Umbilical cord (tissue), 2 donors: ENCODE results near the gene KRTAP19-2. TPM values are rescaled to one million over a fixed set of nuclear protein-coding genes. Genes with fewer than 3 reads are reported as not detected.
"Not testable (repeated sequence)": the region's sequence is repeated elsewhere in the genome, so short reads cannot be mapped to it uniquely, and the experiment has no call there.

Experiments used
- DNase-seq: peaks from one replicate; pipeline ENCODE4 v3.0.0-alpha.2; 2015; ENCODE audit warnings: low spot score
- total RNA-seq: library from RNA; depleted of rRNA; stranded (reverse); fragments of >200 nt; gene quantifications from one replicate; pipeline ENCODE4 v1.2.3, GENCODE V29; 2014; ENCODE audit warnings: low replicate concordance; ENCODE audit not compliant: insufficient read depth

KRTAP19-2 gene, protein sequence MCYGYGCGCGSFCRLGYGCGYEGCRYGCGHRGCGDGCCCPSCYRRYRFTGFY
- total RNA-seq = 8.2 TPM

DNA sequence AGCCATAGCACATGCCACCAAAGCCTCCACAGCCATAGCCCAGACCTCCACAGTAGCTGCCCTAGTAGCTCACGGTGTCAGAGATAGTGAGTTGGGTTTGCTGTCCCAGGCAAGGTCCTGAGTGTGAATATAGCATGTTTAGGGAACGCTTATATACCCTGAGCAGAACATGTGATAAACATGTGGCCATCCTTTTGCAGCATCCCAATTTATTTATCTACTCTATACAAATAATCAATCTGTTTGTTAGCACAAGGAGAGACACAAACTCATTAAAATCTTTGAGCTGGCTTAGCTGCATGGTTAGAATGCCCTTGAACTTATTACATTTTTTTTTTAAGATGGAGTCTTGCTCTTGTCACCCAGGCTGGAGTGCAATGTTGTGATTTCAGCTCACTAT is at the start of gene KRTAP19-2:
Gene KRTAP19-2, minus strand, starts transcription at position 101 of the 400 bp plus-strand sequence. Its CDS starts 88 bp downstream, at position 13.
- no peak for DNase-seq

- DNase-seq = no peak
These were observed 31.6 kb upstream of the KRTAP19-2 start for GRCh38 chr21:30518876-30519275.

- DNase-seq = no peak
These were observed 28.4 kb upstream of the KRTAP19-2 start for GRCh38 chr21:30515681-30516080.

DNA sequence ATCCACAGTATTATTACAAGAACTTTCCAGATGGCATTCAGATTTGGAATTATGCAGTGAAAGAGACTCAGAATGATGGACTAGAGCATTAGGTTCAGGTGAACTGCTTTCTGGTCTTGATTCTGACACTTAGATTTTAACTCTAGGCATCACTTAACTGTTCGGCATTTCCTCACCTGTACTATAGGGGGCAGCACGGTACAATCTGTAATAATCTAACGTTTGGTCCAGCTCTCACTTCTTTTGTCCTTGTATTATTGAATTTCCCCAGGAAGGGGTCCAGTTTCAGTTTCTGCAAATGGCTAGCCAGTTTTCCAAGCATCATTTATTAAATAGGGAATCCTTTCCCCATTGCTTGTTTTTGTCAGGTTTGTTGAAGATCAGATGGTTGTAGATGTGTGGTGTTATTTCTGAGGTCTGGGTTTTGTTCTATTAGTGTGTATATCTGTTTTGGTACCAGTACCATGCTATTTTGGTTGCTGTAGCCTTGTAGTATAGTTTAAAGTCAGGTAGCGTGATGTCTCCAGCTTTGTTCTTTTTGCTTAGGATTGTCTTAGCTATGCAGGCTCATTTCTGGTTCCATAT is 18.5 kb upstream of the KRTAP19-2 start:
- not testable (repeated sequence) for DNase-seq

DNA sequence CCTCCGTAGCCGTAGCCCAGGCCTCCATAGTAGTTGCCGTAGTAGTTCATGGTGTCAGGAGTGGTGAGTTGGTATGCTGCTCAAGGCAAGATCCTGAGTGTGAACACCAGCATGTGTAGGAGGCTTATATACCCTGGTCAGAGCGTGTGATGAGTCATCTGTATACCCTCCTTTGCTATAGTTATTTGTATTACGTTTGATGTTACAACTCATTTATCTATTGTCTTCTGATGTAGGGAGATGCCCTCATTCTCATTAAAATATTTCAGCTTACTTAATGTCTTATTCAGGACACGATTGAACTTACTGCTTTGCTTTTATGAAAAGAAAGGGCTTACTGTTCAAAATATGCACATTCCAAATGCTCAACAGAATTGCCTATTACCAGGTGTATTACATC is 14.8 kb upstream of the KRTAP19-2 start, which contains the start of gene KRTAP19-5:
Gene KRTAP19-5, minus strand, starts transcription at position 101 of the 400 bp plus-strand sequence. Its CDS starts 51 bp downstream, at position 50.
- DNase-seq = no peak

DNA sequence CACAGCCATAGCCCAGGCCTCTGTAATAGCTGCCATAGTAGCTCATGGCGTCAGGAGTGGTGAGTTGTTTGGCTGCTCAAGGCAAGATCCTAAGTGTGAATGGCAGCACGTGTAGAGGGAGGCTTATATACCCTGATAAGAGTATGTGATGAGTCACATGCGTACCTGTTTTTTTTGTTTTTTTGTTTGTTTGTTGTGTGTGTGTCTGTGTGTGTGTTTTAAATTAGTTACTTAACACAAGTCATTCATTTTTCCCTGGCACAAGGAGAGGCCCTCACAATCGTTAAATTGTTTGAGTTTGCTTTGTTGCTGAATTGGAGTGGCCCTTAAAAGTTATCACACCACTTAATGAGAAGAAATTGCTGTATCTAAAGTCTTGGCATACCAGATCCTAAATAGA is 9.8 kb upstream of the KRTAP19-2 start, which contains the start of gene KRTAP19-4:
Gene KRTAP19-4, minus strand, starts transcription at position 101 of the 400 bp plus-strand sequence. Its CDS starts 55 bp downstream, at position 46.
- no peak for DNase-seq

- DNase-seq = peak; percentile 12
These were observed 4.8 kb upstream of the KRTAP19-2 start, which contains the start of gene KRTAP19-3 for GRCh38 chr21:30491963-30492428. KRTAP19-3 (minus strand) TSS chr21:30492013; CDS start chr21:30491957, 56 bp downstream.

DNA sequence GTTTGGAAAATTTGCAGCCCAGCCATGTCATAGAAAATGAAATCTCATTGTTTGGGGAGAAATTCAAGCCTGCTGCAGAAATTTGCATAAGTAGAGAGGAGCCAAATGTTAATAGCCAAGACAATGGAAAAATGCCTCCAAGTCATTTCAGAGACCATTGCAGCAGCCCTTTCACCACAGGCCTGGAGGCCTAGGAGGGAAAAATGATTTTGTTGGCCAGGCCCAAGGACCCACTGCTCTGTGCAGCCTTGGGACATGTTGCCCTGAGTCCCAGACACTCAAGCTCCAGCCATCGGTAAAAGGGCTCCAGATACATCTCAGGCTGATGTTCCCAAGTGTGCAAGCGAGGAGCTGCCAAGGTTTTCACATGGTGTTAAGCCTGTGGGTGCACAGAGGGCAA is 1.1 kb downstream of the KRTAP19-2 start:
- DNase-seq = no peak

DNA sequence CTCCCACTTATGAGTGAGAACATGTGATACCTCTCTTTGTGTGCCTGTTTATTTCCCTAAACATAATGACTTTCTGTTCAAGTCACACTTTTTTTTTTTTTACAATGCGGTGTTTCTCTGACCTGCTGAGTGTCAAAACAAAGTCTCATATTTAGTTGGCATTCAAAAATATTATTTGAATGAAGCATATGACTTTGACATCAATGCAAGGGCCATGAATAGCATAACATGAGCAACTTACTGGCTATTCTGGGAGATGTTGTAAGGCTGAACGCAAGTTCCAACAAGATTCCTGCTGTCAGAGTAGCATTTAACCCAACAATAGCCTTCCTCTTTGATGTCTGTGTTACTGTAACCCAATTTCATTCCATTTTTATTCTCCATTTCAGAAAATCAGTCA is 5.1 kb downstream of the KRTAP19-2 start:
- peak; percentile 29 for DNase-seq

DNA sequence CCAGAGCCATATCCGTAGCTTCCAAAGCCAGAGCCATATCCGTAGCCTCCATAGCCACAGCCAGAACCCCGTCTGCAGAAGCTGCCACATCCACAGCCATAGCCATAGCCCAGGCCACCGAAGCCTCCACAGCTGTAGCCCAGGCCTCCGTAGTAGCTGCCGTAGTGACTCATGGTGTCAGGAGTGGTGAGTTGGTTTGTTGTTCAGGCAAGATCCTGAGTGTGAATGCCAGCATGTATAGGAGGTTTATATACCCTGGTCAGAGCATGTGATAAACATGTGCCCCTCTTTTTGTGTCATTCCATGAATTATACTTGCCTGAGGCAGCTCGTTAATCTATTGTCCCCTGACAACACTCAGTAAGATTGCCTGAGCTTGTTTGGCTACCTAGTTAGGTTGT is 7.1 kb downstream of the KRTAP19-2 start, which contains the start of gene KRTAP19-1:
Gene KRTAP19-1, minus strand, starts transcription at position 223 of the 400 bp plus-strand sequence. Its CDS starts 50 bp downstream, at position 173.
- no peak for DNase-seq

DNA sequence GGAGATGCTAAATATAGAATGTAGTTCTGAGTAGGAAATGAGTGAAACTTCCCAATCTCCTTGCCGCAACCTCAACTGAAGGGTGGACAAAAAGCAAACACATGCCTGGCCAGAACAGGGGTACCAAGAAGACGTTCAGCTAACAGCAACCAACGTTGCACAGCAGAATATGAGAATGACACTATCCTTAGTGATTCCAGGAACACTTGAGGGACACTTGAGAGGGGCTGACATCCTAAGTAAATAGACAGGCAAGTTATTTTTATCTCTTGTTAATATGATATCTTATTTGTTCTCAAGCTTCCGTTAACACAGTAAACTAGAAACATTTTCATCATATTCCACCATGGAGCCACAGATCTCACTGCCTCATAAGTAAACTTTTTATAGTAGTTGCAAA is 8.0 kb downstream of the KRTAP19-2 start:
- no peak for DNase-seq

- peak; percentile 53 for DNase-seq
These were observed 9.2 kb downstream of the KRTAP19-2 start for GRCh38 chr21:30478004-30478403.

DNA sequence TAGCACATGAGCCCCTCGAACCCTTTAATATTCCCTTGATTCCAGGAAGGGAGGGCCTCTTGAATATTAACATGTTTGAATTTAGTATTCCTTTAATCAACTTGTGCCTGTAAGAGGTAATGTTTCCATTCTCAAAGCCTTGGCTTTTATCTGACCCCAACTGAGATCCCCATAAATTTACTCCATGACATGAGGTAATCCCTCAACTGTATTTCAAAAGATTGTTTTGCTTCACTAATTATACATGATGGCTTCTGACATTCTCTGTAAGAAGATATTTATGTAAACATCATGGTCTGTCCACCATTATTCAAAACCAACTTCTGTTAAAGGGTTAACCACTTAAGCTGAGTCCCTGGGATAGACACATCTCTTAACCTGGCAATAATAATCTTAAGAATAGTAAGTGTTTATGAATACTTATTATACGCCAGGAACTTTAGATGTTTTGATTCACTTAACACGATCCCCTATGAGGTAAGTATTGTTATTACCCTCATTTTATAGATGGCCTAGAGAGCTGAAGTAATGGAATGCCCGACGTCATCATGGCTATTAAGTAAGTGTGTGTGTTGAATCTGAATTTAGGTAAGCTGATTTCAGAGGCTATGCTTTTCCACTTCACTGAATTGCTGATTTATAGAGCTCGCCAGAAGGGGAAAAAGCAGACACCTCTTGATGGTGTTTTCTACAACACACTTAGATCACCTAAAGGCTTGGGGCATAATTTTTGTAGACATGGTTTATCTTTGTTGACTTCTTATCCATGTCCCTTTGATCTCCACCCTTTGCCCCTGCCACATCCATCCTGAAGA is 18.1 kb downstream of the KRTAP19-2 start:
- DNase-seq = no peak

DNA sequence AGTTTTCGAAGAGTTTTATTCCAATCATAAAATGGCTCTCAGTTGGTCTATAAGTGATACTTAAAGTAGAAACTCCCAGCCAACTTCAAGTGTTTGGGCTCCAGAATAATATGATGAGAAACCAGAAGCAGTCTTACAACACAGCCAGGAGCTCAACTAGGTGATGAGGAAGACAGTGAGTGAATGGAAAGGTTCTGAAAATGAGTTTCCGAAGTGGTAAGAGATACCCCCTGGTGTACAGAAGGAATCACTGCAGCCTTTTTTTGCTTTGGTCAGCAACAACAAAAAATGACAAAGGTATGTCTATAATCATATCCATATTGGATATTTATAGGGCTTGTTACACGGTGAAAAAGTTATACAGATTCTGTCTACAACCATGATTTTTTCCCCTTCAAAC is 23.5 kb downstream of the KRTAP19-2 start:
- no peak for DNase-seq

DNA sequence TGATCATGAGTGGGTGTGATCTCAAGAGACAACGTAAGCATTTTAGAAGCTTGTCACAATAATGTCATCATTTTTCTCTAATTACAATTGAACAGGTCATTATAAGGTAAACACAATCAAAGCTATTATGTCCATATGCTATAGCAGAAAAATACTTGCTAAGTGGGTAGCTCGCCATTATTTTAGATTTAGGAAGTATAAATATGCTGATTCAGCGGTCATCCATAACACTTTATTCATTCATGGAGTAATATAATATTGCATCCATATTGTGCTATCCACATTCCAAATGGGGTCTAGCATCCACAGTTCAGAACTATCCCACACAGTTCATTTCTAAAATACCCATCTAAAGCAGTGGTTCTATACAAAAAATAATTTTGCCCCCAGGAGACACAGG is 38.7 kb downstream of the KRTAP19-2 start:
- no peak for DNase-seq

DNA sequence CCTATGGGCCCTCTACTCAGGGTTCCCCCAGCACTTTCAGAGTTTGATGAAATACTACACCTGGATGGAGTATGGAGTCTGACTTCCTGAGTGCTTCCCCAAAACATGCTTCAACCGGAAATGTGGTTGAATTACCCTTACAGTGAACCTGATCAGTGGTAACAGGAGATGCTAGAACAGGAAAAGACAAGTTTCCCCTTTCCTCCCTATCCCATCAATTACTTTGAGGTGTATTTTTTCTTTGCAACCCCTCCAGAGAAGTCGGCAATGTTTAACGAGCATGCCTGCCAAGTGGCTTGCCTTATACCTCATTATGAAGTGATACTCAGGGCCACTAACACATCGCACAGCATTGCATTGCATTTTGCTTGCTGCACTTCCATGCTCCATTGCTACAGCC is 40.2 kb downstream of the KRTAP19-2 start:
- no peak for DNase-seq

DNA sequence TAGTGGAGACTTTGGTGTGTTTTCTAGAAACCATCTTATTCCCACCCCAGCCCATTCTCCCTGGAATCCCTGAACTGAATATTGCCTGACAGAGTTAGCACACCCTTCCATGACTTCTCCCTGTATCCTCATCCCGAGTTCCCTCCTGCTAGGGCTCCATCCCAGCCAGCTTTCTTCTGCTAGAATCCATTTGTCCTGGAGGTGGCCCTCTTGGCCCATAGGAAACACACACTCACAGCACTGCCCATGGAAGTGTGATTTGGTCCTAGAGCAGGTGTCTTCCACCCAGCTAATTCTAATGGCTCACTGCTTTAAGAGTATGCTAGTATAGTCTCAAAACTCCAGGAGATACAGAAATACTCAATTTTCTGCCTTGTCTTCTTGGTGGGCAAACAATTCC is 43.0 kb downstream of the KRTAP19-2 start:
- no peak for DNase-seq

- DNase-seq = no peak
These were observed 44.0 kb downstream of the KRTAP19-2 start for GRCh38 chr21:30443226-30443625.

DNA sequence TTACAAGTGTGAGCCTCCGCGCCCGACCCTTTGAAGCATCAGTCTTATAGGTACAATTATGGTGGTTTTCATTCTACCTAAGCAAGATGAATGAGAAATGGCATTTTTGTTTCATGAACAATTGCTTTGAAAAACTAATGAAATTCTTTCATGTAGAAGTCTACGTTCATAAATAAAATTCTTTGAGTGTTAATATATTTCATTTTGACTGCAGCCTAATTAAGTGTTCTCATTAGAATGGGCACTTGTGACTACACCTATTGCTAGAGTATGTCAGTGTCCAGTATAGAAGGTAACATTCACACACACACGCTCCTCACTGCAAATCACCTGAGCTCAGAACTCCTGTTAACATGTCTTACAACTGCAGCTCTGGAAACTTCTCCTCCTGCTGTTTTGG is 47.3 kb downstream of the KRTAP19-2 start, which contains the start of gene KRTAP15-1:
Gene KRTAP15-1, plus strand, starts transcription at position 301 of the 400 bp plus-strand sequence. Its CDS starts 53 bp downstream, at position 354.
- no peak for DNase-seq
